ENCODE data around the gene UXS1.
"Not testable (repeated sequence)": the region's sequence is repeated elsewhere in the genome, so short reads cannot be mapped to it uniquely, and the experiment has no call there.

Gene UXS1

GRCh38 chr2:106193977-106194778 is at the start of gene UXS1:
Gene UXS1 (minus strand): TSS chr2:106194301. CDS start chr2:106194241, 60 bp downstream.
- peak; percentile 98 for DNase-seq

DNA sequence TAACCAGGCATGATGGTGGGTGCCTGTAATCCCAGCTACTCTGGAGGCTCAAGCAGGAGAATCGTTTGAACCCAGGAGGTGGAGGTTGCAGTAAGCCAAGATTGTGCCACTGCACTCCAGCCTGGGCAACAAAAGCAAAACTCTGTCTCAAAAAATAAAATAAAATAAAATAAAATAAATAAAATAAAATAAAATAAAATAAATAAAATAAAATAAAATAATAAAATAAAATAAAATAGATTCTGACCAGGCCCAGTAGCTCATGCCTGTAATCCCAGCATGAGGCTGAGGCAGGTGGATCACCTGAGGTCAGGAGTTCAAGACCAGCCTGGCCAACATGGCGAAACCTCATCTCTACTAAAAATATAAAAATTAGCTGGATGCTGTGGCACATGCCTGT is 45.4 kb upstream of the UXS1 start:
- not testable (repeated sequence) for DNase-seq

DNA sequence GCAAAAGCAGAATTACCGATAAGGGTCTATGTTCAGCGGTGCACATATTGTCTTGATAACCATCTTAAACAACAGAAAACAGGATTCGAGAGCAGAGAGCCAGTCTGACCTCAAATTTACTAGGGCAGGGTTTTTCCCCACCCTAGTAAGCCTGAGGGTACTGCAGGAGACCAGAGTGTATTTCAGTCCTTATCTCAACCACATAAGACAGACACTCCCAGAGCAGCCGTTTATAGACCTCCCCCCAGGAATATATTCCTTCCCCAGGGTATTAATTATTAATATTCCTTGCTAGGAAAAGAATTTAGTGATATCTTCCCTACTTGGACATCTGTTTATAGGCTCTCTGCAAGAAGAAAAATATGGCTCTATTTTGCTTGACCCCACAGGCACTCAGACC is 41.3 kb upstream of the UXS1 start:
- DNase-seq = not testable (repeated sequence)

DNA sequence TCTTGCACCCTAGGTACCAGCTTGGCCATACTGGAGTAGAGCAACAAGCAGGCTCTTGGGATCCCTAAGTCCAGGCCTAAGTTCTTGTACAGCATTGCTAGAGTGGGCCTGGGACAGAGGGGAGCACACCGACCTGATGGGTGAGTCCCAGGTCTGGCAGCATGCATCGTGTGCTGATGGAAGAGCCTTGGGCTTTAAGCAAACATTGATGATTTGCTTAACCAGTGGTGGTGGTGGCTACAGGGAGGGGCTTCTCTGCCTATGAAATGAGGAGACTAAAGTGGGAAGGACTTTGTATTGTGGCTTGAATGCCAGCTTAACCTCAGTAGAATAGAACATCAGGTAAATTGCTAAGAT is 39.2 kb upstream of the UXS1 start:
- DNase-seq = no peak

DNA sequence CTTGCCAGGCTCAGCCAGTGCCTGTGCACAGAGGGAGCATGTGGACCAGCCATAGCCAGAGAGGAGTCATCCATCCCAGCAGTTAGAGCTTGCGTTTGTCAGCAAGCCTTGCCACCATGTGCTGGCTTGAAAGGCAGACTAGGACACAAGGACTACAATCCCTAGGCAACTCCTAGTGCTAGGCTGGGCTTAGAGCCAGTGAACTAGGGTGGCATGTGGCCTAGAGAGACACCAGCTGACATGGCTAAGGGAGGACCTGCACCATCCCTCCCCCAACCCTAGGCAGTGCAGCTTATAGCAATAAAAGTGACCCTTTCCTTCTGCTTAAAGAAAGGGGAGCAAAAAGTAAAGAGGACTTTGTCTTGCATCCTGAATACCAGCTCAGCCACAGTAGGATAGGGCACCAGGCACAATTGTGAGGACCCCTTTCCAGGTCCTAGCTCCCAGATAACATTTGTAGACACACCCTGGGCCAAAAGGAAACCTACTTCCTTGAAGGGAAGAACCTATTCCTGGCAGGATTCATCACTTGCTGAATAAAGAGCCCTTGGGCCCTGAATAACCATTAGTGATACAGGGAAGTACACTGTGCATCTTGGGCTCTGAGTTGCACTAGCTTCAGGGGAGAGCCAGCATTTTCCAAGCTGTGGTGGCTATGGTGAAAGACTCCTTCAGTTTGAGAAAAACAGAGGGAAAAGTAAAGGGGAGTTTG is 38.7 kb upstream of the UXS1 start:
- no peak for DNase-seq

GRCh38 chr2:106223347-106223746 is 29.2 kb upstream of the UXS1 start:
- DNase-seq = no peak

- not testable (repeated sequence) for DNase-seq
Measured at GRCh38 chr2:106222057-106222456, 28.0 kb upstream of the UXS1 start.

- DNase-seq = no peak
Measured at GRCh38 chr2:106219813-106220212, 25.7 kb upstream of the UXS1 start.

- DNase-seq = not testable (repeated sequence)
Measured at GRCh38 chr2:106219157-106219556, 25.1 kb upstream of the UXS1 start.

GRCh38 chr2:106208874-106209273 is 14.8 kb upstream of the UXS1 start:
- no peak for DNase-seq

GRCh38 chr2:106208399-106208798 is 14.3 kb upstream of the UXS1 start:
- no peak for DNase-seq

- DNase-seq = no peak
Measured at GRCh38 chr2:106207246-106207645, 13.1 kb upstream of the UXS1 start.

- DNase-seq = no peak
Measured at GRCh38 chr2:106205488-106205887, 11.4 kb upstream of the UXS1 start.

DNA sequence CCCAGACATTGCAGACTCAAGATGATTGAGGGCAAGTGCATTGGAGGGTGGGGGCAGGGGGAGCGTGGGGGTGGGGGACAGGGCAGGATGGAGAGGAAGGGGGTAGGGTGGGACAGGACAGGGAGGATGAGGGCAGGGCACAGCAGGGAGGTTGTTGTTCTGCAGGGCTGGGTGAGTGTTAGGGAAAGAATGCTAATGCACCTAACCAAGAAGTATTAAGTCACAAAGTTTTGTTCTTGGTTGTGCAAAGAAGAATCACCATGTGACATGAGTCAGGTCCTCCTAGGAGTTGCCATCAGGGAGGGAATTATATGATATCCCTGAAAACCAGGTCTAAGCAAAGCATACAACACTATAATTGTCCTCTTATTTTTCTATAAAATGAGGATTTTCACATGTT is 10.4 kb upstream of the UXS1 start:
- DNase-seq = not testable (repeated sequence)

DNA sequence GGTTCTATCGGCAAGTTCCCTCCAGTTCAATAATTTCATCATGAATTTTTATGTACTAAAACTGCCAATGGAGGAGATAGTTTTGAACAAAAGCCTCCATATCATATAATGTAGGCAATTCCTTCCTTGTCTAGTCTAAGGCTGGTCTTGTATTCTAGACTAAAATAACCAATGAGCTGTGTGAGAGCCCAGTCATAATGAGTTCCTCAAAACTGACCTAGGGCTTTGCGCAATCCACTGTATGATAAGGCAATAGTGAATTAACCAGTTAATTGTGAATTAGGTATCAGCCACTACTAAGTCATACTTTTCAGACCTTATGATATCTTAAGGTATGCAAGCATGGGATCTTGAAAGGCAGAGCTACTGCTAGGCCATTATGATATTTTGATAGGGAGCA is 7.6 kb upstream of the UXS1 start:
- DNase-seq = no peak

- no peak for DNase-seq
Measured at GRCh38 chr2:106197878-106198277, 3.8 kb upstream of the UXS1 start.

DNA sequence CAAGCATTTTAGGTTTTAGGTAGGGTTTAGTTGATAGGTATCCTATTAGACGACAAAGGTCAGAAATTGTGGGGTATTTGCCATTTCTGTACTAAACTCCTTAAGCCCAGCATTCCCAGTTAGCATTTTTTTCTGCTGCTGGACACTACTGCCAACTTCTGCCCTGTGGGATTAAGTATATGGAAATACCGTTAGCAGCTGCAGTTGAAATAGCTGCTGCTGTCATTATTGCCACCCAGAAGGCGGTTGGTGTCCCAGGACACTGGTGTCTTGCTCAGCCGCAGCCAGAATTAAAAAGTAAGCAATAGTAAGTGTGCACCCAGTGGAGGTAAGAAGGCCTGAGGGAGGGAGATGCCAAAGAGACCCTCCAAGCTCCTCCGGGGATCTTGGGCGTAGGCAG is 1.9 kb upstream of the UXS1 start:
- DNase-seq = no peak

DNA sequence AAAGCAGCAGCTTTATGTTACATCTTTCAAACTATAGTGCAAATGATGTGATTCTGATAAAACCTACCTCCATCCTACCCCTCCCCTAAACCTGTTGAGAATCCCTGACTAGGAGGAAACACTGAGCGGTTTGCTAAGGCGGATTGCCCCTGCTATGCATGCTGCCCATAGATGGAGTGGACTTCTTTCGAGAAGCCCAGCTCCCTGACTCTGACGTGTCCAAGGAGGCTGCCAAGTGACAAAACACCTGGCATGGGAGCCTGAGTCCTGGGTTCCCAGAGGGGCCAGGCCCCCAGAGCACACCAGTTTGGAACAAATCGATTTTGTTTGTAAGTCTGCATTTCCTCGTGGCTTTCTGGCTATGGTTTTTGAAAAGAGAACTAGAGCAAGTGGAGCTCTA is 1.4 kb upstream of the UXS1 start:
- DNase-seq = no peak

GRCh38 chr2:106193690-106193976 is 468 bp downstream of the UXS1 start:
- DNase-seq = no peak

- DNase-seq = peak; percentile 54
Measured at GRCh38 chr2:106192752-106193689, 1.1 kb downstream of the UXS1 start.

DNA sequence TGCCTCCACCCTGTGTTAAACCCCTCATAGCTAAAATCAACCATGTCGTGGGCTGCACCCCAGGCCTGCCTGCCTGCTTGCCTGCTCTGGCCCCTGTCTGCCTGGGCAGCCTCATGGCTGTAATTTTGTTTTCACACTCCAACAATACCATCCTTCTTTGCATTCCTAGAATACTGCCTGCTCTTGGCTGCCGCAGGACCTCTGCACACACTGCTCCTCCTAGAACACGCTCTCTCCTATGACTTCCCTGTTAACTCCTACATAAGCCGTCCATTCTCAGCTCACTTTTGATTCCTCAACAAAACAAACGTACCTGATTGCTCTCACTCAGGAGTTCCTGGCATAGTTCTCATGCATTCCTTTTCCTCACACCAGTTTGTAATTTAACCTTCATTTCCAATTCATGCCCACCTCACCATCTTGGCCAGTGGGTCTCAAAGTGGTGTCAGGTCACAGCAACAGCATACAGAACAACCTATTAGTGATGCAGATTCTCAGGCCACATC is 2.5 kb downstream of the UXS1 start:
- no peak for DNase-seq

DNA sequence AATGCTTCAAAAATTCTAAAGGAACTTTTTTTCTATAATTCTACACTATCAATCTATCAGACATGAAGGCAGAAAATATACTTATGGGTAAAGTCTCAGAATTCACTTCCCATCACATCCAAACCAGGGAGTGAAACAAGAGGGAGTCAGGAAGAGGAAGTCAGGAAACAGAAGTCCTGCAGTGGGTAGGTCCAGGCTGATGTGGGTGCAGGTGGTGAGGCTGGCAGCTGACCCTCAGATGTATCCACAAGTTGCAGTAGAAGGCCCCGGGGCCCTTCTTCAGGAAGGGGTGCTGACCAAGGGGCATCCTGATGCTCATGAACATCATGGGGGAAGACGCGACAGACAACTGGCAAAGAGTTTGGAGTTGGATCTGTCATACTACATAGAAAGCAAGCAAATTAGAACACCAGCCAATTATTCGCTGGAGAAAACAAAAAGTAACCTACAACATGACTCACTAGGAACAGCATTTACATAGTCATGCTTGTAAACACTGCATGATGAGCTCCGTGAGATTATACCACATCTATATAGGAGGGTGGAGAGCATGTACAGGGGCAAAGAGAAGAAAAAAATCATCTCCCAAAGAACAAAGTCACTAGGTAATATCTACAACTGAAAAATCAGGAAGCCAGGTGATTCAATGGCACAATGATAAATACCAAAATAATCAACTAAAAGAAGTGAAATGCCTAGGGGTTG is 4.2 kb downstream of the UXS1 start:
- DNase-seq = no peak

GRCh38 chr2:106189325-106189724 is 4.8 kb downstream of the UXS1 start:
- DNase-seq = no peak

Data from RPMI8226 (cell line).